H1 (cell line): ENCODE data around the gene CAPN10. TPM values are rescaled to one million over a fixed set of nuclear protein-coding genes. Genes with fewer than 3 reads are reported as not detected.

ENCODE experiments used
- BACH1 ChIP-seq: IDR thresholded peaks from 2 replicates; pipeline ENCODE4 v1.6.1; 2012; ENCODE audit warnings: low read length, improper control_type of control experiment
- EGR1 ChIP-seq: IDR thresholded peaks from 2 replicates; pipeline ENCODE4 v1.6.1; 2011; ENCODE audit warnings: low read depth, low read length, borderline replicate concordance
- KDM5A ChIP-seq: fragments of 200-600 bp; IDR thresholded peaks from 2 replicates; pipeline ENCODE4 v1.7.1; 2012; ENCODE audit warnings: mild to moderate bottlenecking, low read length, inconsistent platforms, mixed read lengths
- SAP30 ChIP-seq: fragments of 300-600 bp; sonication (generic); IDR thresholded peaks from 2 replicates; pipeline ENCODE4 v1.7.1; 2012; ENCODE audit warnings: low read length, moderate library complexity, mild to moderate bottlenecking, inconsistent platforms; ENCODE audit not compliant: insufficient read depth, insufficient replicate concordance
- polyA plus RNA-seq, 7 experiments: library from polyadenylated mRNA; depleted of rRNA in 3 of 7; stranded (reverse) in 5 of 7; unstranded in 2 of 7; fragments of >200 nt in 5 of 7; fragments of 200-250 nt in 2 of 7; gene quantifications; 1 replicate in 5 of 7; 2 replicates in 1 of 7; 4 replicates in 1 of 7; pipeline versions ENCODE4 v1.2.1 to v1.2.3, GENCODE V29; 2011 to 2013; ENCODE audit warnings: missing spikeins in 2 of 7, mixed read lengths in 2 of 7
- total RNA-seq: library from RNA; stranded (reverse); fragmentation: NEBNext Ultra II Directional; extraction: Animal tissue kit (Norgen Biotek cat#: 25700); gene quantifications from 2 replicates; pipeline ENCODE4 v1.2.1, GENCODE V29; 2021
- TF ChIP-seq, protein P1 (sequence below): IDR thresholded peaks from 2 replicates; pipeline ENCODE4 v1.6.1; 2011; ENCODE audit warnings: low read depth, mild to moderate bottlenecking, low read length; ENCODE audit not compliant: insufficient read depth

The CAPN10 gene
- total and polyA plus RNA-seq, 2 of the 8 experiments (the other 6 are each of a cell fraction or from before 2014, with no cell fraction given), result 30.7 to 39.8 TPM

DNA sequence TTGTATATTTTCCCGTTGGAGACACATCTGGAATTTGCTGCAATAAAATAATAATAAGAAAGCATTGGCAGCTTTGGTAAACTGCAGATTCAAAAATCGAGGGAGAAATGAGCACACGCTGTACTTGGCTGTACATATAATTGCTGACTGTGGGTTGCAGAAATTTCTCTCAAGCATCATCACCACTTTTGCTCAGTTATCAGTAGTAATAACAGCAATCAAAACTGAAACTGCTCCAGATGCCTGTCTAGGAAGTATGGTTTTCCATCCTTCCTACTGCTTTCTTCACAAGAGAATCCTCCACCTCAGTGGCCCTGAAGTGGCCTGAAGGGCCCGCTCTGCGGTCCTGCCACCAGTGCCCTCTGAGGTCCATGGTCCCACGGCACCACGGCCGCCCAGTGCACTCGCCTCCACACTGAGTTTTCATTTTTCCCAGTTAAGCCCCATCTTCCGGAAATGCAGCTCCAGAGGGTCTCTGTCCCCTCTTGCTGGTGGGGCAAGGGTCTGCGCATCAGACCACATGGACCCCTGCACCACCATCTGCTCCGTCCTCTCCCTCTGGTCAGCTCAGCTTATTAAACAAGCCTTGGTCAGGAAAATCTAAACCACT, 22.5 kb upstream of the CAPN10 start (continued):
- TF ChIP-seq, protein P1, sequence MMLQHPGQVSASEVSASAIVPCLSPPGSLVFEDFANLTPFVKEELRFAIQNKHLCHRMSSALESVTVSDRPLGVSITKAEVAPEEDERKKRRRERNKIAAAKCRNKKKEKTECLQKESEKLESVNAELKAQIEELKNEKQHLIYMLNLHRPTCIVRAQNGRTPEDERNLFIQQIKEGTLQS, result no peak
- TF ChIP-seq EGR1 (no peak), BACH1 (no peak), SAP30 (no peak), KDM5A (no peak)
